GM21515 (cell line): Measurements from ENCODE around the gene LAMC3.
"Not testable (repeated sequence)": the region's sequence is repeated elsewhere in the genome, so short reads cannot be mapped to it uniquely, and the experiment has no call there.

Source experiments
- ATAC-seq: cut with Tn5 transposase; IDR thresholded peaks from one replicate; pipeline ENCODE4 v1.9.1; 2021; ENCODE audit not compliant: unreplicated experiment

LAMC3 gene

DNA sequence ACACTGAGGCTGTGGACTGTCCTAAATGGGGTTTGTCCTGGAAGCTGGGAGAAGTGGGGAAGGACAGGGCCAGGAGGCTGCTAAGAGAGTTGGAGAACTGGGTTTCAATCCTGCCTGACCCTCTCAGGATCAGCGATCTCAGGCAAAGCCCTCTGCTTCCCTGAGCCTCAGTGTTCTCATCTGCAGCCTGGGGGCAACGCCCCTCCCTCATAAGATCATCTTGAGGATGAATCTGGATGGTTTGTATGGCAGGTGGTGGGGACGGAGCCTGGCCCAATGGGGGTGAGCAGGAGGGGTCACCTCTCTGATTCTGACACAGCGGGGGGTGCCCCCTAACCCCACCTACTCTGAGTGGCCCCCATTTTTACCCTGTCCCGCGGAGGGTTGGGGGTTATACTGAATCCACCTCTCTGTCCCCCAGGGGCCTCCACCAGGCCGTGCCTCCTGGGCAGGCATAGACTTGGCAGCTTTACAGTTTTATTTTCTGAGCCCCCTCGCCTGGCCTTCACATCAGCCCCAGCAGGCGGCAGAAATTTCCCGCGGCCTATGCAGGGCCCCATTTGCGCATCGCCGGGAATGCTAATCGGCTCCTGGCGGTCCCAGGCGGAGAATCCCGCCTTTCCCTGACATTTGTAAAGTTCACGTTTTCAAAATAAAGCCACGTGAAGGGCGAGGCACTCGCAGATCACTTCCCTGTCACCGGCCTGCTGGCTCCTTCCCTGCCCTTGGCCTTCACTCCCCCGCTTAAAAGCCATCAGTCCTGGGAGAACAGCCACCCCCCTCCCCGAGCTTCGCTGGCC is 17.8 kb upstream of the LAMC3 start:
- ATAC-seq = no peak

DNA sequence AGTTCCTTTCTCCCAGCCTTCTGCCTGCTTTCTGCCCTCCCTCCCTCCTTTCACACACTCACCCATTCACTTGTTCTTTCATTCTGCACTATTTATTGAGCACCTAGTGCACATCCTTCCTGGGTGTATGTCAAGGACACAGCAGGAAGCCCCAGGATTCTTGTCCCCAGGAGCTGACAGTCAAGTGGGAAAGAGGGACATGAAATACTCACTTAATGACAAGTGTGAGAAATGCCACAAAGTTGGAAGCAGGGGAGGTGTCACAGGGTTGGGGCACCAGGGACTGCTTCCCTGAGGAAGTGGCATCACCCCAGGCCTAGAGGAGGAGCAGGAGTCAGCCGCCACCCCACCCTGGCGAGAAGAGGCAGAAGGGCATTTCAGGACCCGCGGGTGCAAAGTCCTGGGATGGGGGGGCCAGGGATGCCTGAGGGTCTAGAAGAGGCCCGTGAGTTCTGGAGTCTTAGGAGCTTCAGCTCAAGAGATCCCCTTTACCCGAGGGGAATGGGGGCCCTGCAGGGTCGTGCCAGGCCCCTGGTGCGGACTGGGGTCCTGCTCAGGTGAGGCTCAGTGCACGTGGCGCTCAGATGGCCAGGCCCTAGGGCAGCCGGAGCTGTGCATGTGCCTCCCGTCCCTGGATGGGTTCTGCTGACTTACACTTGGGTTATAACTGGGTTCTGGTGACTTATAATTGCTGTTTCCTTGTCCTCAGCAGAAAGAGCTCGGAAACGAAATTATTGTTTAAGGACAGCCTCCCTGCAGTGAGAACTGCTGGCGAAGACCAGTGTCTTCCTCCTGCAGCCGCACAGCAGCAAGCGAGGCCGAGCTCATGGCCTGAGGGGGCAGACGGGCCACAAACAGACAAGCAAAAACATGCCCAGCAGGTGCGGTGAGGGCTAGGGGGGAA is 16.9 kb upstream of the LAMC3 start:
- ATAC-seq = no peak

DNA sequence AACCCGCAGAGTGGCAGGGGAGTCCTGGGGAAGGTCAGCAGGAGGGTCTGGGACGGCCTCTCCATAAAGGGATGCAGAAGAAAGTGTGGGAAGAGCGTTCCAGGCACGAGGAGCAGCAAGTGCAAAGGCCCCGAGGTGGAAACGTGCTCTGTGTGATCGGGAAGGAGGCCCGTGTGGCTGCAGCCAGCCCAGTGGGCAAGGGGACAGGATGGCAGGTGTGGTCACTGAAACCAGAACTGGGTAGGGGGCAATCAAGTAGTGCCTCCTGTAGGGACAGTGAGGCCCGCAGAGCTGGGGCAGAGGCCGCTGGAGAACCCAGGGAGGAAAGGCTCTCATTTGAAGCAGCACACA is 16.3 kb upstream of the LAMC3 start:
- ATAC-seq = no peak

- ATAC-seq = no peak
Measured at GRCh38 chr9:130993303-130994030, 15.5 kb upstream of the LAMC3 start.

DNA sequence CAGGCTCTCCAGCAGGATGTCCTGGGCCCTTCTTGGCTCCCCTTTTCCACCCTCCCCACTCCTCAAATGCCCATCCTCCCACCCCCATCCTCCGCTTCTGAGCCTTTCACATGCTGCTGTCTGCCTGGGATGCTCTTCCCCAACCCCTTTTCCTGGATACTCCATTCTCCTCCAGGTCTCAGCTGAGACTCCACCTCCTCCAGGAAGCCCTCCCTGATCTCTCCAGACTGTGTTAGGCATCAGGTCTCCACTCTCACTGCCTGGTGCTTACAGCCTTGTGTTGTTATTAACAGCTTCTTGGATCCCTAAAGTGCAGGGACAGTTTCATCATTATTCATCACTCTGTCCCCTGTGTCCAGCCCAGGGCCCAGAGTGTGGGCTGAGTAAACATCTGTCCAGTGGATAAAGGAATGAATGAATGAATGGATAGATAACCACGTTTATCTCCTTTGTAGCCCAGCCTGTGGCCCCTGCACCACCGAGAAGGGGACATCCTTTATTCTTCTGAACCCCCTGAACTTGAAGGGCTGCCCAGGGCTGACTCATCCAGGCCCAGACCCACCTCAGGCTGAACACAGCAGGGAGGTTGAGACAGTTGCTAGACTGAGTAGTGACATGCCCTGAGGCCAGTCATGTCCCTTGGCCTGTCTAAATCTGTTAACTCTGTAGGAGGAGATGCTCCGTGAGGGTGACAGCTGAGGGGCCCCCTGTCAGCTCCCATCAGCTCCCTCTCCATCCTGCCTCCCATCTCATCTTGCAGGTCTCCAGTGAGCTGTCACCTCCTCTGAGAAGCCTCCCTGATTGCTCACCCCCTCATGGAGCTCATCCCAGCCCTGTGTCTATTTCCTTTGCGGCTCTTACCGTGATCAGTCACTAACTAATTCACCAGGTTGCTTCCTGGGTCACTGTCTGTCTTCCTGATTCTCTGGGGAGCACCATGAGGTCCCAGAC is 14.6 kb upstream of the LAMC3 start:
- no peak for ATAC-seq

DNA sequence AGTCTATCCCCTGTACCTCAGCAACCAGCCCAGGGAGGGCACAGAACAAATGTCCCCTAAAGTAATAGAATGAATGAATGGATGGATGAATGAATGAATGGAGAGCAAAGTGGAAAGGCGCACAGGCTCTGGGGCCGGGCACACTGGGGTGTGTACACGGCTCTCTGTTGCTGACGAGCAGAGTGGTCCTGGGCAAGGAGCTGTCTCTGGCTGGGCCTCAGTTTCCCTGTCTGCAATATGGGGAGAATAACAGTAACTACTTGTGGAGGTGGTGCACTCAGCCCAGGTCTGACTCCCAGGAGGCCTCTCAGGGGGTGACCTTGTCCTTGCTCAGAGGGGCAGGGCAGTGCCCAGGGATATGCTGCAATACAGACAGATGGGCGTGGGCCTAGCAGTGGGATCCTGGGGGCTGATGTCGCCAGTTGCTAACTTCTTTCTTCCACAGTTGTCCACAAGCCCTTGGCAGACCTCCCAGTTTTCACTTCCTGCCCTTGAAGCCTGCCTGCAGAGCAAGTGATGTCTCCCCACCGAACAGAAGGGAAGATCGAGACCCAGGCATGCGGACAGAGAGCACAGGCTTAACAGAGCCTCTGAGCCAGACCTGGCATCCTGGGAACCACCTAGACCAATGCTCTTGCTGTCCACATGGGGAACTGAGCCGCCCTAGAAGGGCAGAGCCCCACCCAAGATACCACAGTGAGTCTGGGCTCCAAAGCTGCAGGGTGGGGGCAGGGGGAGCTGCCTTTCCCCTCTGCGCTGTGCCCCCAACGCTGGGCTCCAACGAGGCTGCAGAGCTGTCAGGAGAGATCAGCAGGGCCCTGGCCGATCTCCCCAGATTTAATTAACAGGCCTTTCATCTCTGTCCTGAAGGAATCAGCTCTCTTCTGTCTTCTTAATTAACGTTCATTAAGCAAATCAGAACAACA is 13.6 kb upstream of the LAMC3 start:
- no peak for ATAC-seq

- ATAC-seq = no peak
Measured at GRCh38 chr9:130996205-130996604, 12.8 kb upstream of the LAMC3 start.

- ATAC-seq = no peak
Measured at GRCh38 chr9:130996676-130997394, 12.1 kb upstream of the LAMC3 start.

- ATAC-seq = no peak
Measured at GRCh38 chr9:130997395-130997684, 11.6 kb upstream of the LAMC3 start.

GRCh38 chr9:130997925-130998596 is 10.9 kb upstream of the LAMC3 start:
- no peak for ATAC-seq

DNA sequence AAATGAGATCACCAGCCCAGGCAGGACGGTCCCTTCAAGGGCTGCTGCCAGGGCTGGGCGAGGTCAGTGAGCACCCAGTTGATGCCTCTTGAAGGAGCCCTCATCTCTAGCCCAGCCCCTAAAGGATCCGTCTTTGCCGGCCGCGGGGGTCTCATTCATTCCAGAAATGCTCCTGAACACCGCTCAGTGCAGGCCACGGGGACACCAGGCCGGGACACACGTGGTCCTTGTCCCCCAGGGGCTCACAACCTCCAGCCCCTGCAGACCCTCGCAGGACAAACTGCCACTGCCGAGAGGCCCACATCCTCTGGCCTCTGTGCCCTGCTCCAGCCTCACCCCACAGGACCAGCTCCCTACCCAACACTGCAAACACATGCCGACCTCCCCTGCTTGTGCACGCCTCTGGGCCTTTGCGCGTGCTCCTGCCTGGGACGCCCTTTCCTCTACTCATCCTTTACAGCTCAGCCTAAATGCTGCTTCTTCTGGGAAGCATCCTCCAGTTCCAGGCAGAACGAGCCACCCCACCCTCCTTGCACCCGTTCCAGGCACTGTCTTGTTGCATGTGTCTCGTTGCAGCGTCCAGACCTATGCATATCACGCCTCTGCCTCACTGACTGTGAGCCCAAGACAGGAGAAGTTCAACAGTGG is 10.3 kb upstream of the LAMC3 start:
- ATAC-seq = no peak

DNA sequence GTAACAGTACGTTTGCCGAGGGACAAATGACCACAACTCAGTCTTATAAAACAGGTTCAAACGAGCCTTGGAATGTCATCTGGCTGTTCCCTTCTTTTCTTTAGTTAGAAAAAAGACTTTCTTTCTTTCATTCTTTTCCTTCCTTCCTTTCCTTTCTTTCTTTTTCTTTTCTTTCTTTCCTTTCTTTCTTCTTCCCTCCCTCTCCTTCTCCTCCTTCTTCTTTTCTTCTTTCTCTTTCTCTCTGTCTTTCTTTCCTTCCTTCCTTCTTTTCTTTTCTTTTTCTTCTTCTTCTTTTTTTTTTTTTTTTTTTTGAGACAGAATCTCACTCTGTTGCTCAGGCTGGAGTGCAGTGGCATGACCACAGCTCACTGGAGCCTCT is 9.7 kb upstream of the LAMC3 start:
- ATAC-seq = no peak

DNA sequence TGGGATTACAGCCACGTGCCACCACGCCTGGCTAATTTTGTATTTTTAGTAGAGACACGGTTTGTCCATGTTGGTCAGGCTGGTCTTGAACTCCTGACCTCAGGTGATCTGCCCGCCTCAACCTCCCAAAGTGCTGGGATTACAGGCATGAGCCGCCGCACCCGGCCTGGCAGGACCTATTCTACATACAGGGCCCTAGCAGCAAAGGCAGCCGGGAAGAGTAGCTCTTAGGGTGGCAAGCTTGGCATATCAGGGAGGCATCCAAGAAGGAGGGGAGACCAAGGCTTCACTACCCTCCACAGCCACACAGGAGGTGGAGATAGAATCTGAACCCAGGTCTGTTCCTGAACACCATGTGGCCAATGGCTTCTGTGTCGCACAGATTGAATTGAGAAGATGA is 8.4 kb upstream of the LAMC3 start:
- ATAC-seq = not testable (repeated sequence)

DNA sequence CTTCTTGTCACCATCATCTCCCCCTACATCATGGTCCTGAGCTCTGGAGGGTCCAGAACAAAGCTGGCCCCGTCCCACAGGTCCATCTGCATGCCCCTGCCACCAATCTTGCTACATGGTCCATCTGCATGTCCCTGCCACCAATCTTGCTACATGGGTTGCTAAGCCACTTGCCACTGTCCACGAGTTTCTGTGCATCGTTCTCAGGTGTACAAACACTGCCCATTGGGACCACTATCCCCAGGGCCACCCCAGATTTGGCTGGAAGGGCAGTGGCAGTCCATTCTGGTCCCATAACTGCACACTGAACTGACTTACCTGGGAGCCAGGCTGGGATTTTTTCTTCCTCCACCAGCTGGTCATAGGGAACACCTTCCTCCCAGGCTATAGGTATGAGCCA is 8.0 kb upstream of the LAMC3 start:
- ATAC-seq = no peak

GRCh38 chr9:131001990-131002389 is 7.0 kb upstream of the LAMC3 start:
- no peak for ATAC-seq

DNA sequence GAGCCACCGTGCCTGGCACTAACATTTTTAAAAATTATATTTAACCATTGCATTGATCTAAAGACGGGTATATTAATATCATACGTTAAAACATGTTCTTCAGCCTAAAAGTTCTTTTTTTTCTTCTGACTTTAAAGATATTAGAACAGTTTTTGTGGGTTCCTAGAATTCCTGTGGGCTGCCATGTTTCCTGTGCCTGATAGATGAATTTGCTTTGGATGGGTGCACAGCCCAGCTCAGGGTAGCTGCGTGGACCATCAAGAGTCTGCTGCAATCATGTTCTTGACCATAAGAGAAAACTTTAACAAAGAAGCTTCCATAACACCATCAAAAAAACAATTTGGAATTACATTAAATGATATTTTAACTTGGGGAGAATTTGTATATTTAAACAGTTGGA is 2.4 kb upstream of the LAMC3 start:
- no peak for ATAC-seq

- no peak for ATAC-seq
Measured at GRCh38 chr9:131008086-131008485, 888 bp upstream of the LAMC3 start.

- no peak for ATAC-seq
Measured at GRCh38 chr9:131008563-131008908, 438 bp upstream of the LAMC3 start.
